K562 (cell line): ENCODE results near the gene RNASEH1. TPM values are rescaled to one million over a fixed set of nuclear protein-coding genes. Genes with fewer than 3 reads are reported as not detected.

Source experiments
- CBFA2T3 ChIP-seq: fragments of 450-650 bp; IDR thresholded peaks from 2 replicates; pipeline ENCODE4 v1.6.1; 2017
- KDM5B ChIP-seq: fragments of 200-600 bp; sonication (generic); IDR thresholded peaks from 2 replicates; pipeline ENCODE4 v1.6.1; 2012; ENCODE audit warnings: low read depth, mild to moderate bottlenecking, moderate library complexity, low read length, control low read depth, inconsistent platforms; ENCODE audit not compliant: insufficient replicate concordance
- MAFF ChIP-seq: IDR thresholded peaks from 2 replicates; pipeline ENCODE4 v1.6.1; 2012; ENCODE audit warnings: low read length, improper control_type of control experiment
- SRF ChIP-seq, 2 experiments: fragments of 250-450, 450-650 bp in 1 of 2; sonication (Bioruptor Pico) in 1 of 2; sonication (generic) in 1 of 2; formaldehyde crosslinking; IDR thresholded peaks; 2 replicates each; pipeline versions ENCODE4 v1.5.0 to v1.5.1; 2020 to 2022; ENCODE audit warnings: mild to moderate bottlenecking in 1 of 2, missing genetic modification reagents in 1 of 2
- SRSF9 ChIP-seq: fragments of 200-400 bp; formaldehyde crosslinking; IDR thresholded peaks from 2 replicates; pipeline ENCODE4 v1.6.1; 2017; ENCODE audit warnings: low read depth, low read length, borderline replicate concordance
- YY1 ChIP-seq, 3 experiments: IDR thresholded peaks; 2 replicates each; pipeline ENCODE4 v1.6.1; 2011; ENCODE audit warnings: low read length in 2 of 3, mild to moderate bottlenecking in 2 of 3, moderate library complexity in 2 of 3, borderline replicate concordance in 1 of 3, control low read depth in 1 of 3, low read depth in 1 of 3; ENCODE audit not compliant: insufficient read depth in 3 of 3, insufficient replicate concordance in 2 of 3, control insufficient read depth in 1 of 3, insufficient read length in 1 of 3; ENCODE audit errors: extremely low read depth in 1 of 3
- ZNF384 ChIP-seq: IDR thresholded peaks from 2 replicates; pipeline ENCODE4 v1.6.1; 2012; ENCODE audit warnings: low read depth, low read length, improper control_type of control experiment
- polyA plus RNA-seq, 8 experiments: library from polyadenylated mRNA; depleted of rRNA in 4 of 8; stranded (reverse) in 5 of 8; unstranded in 3 of 8; fragments of >200 nt; fragmentation: Nextera tagmentation in 2 of 8; fragmentation: Illumina TruSeq in 1 of 8; extraction: Ambion mirVana in 2 of 8; extraction: Trizol in 1 of 8; gene quantifications; 2 replicates each; pipeline versions ENCODE4 v1.2.1 to v1.2.3, GENCODE V29; 2011 to 2014; ENCODE audit warnings: inconsistent platforms in 1 of 8, missing spikeins in 1 of 8
- total RNA-seq, 7 experiments: library from RNA; depleted of rRNA in 6 of 7; stranded (reverse); fragments of >200 nt in 6 of 7; fragmentation: Illumina TruSeq in 2 of 7; extraction: Trizol in 2 of 7; gene quantifications; 2 replicates each; pipeline versions ENCODE4 v1.2.1 to v1.2.3, GENCODE V29; 2011 to 2021; ENCODE audit warnings: low replicate concordance in 1 of 7
- TF ChIP-seq, protein P1 (sequence below): fragments of 450-650 bp; IDR thresholded peaks from 2 replicates; pipeline ENCODE4 v1.6.1; 2016; ENCODE audit warnings: low read depth
- TF ChIP-seq, protein P2 (sequence below): fragments of 250-450 bp; sonication (Bioruptor Pico); IDR thresholded peaks from 2 replicates; pipeline ENCODE4 v1.5.0; 2020; ENCODE audit warnings: mild to moderate bottlenecking
- TF ChIP-seq, protein P3 (sequence below): sonication (generic); formaldehyde crosslinking; IDR thresholded peaks from 2 replicates; pipeline ENCODE4 v1.8.0; 2022; ENCODE audit warnings: missing genetic modification reagents, mild to moderate bottlenecking, borderline replicate concordance
- TF ChIP-seq, protein P4 (sequence below): sonication (generic); formaldehyde crosslinking; IDR thresholded peaks from 2 replicates; pipeline ENCODE4 v1.8.0; 2022; ENCODE audit warnings: missing genetic modification reagents, mild to moderate bottlenecking, borderline replicate concordance

RNASEH1 gene
- total and polyA plus RNA-seq, 9 of the 15 experiments (the other 6 are each of a cell fraction or from before 2014, with no cell fraction given): 25.7 to 47.5 (median 42.8) TPM

DNA sequence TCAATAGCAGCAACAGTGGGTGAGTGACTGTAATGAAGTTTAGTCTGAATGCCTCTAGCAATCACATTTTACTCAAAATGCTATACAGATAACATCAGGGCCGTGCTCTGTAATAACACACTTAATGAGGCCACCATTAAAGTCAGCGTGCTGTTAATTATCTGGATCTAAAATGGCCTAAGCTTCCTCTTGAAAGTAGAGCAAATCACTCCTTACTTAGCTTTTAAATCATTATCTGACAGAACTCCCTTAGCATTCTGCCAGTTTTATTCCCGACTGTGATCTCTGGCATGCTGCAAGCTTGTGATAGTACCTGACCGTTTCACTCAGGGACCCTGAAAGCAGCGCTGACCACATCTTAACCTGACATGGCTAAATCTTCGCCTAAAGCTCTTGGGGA lies 25.9 kb upstream of the RNASEH1 start (continued):
- TF ChIP-seq, protein P1, sequence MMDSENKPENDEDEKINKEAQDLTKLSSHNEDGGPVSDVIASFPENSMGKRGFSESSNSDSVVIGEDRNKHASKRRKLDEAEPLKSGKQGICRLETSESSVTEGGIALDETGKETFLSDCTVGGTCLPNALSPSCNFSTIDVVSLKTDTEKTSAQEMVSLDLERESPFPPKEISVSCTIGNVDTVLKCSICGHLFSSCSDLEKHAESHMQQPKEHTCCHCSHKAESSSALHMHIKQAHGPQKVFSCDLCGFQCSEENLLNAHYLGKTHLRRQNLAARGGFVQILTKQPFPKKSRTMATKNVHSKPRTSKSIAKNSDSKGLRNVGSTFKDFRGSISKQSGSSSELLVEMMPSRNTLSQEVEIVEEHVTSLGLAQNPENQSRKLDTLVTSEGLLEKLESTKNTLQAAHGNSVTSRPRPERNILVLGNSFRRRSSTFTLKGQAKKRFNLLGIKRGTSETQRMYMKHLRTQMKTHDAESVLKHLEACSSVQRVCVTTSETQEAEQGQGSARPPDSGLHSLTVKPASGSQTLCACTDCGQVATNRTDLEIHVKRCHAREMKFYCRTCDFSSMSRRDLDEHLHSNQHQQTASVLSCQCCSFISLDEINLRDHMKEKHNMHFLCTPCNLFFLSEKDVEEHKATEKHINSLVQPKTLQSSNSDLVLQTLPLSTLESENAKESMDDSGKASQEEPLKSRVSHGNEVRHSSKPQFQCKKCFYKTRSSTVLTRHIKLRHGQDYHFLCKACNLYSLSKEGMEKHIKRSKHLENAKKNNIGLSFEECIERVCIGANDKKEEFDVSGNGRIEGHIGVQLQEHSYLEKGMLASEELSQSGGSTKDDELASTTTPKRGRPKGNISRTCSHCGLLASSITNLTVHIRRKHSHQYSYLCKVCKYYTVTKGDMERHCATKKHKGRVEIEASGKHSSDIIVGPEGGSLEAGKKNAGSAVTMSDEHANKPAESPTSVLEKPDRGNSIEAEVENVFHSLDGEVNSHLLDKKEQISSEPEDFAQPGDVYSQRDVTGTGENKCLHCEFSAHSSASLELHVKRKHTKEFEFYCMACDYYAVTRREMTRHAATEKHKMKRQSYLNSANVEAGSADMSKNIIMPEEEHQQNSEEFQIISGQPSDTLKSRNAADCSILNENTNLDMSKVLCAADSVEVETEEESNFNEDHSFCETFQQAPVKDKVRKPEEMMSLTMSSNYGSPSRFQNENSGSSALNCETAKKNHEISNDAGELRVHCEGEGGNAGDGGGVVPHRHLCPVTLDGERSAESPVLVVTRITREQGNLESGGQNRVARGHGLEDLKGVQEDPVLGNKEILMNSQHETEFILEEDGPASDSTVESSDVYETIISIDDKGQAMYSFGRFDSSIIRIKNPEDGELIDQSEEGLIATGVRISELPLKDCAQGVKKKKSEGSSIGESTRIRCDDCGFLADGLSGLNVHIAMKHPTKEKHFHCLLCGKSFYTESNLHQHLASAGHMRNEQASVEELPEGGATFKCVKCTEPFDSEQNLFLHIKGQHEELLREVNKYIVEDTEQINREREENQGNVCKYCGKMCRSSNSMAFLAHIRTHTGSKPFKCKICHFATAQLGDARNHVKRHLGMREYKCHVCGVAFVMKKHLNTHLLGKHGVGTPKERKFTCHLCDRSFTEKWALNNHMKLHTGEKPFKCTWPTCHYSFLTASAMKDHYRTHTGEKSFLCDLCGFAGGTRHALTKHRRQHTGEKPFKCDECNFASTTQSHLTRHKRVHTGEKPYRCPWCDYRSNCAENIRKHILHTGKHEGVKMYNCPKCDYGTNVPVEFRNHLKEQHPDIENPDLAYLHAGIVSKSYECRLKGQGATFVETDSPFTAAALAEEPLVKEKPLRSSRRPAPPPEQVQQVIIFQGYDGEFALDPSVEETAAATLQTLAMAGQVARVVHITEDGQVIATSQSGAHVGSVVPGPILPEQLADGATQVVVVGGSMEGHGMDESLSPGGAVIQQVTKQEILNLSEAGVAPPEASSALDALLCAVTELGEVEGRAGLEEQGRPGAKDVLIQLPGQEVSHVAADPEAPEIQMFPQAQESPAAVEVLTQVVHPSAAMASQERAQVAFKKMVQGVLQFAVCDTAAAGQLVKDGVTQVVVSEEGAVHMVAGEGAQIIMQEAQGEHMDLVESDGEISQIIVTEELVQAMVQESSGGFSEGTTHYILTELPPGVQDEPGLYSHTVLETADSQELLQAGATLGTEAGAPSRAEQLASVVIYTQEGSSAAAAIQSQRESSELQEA: no peak
- TF ChIP-seq ZNF384 (no peak), MAFF (no peak), SRSF9 (no peak), YY1 (IDR thresholded peaks at IDR 0.05; ENCODE audit: borderline replicate concordance in 1 of 3, control insufficient read depth in 1 of 3, extremely low read depth in 1 of 3, insufficient read depth in 3 of 3, insufficient read length in 1 of 3, insufficient replicate concordance in 2 of 3, low read depth in 1 of 3, low read length in 2 of 3) (peak in 1 of 3 experiments; percentile 33), KDM5B (no peak), CBFA2T3 (peak; percentile 77), SRF (CRISPR knock-in tag; IDR thresholded peaks at IDR 0.05) (no peak)
- TF ChIP-seq, protein P2, sequence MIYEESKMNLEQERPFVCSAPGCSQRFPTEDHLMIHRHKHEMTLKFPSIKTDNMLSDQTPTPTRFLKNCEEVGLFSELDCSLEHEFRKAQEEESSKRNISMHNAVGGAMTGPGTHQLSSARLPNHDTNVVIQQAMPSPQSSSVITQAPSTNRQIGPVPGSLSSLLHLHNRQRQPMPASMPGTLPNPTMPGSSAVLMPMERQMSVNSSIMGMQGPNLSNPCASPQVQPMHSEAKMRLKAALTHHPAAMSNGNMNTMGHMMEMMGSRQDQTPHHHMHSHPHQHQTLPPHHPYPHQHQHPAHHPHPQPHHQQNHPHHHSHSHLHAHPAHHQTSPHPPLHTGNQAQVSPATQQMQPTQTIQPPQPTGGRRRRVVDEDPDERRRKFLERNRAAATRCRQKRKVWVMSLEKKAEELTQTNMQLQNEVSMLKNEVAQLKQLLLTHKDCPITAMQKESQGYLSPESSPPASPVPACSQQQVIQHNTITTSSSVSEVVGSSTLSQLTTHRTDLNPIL (CRISPR knock-in tag): no peak
- TF ChIP-seq, protein P3, sequence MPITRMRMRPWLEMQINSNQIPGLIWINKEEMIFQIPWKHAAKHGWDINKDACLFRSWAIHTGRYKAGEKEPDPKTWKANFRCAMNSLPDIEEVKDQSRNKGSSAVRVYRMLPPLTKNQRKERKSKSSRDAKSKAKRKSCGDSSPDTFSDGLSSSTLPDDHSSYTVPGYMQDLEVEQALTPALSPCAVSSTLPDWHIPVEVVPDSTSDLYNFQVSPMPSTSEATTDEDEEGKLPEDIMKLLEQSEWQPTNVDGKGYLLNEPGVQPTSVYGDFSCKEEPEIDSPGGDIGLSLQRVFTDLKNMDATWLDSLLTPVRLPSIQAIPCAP (CRISPR knock-in tag): no peak
- TF ChIP-seq, protein P4, sequence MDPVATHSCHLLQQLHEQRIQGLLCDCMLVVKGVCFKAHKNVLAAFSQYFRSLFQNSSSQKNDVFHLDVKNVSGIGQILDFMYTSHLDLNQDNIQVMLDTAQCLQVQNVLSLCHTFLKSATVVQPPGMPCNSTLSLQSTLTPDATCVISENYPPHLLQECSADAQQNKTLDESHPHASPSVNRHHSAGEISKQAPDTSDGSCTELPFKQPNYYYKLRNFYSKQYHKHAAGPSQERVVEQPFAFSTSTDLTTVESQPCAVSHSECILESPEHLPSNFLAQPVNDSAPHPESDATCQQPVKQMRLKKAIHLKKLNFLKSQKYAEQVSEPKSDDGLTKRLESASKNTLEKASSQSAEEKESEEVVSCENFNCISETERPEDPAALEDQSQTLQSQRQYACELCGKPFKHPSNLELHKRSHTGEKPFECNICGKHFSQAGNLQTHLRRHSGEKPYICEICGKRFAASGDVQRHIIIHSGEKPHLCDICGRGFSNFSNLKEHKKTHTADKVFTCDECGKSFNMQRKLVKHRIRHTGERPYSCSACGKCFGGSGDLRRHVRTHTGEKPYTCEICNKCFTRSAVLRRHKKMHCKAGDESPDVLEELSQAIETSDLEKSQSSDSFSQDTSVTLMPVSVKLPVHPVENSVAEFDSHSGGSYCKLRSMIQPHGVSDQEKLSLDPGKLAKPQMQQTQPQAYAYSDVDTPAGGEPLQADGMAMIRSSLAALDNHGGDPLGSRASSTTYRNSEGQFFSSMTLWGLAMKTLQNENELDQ (CRISPR knock-in tag): no peak
